ENCODE data around the gene DPEP3.

The DPEP3 gene

DNA sequence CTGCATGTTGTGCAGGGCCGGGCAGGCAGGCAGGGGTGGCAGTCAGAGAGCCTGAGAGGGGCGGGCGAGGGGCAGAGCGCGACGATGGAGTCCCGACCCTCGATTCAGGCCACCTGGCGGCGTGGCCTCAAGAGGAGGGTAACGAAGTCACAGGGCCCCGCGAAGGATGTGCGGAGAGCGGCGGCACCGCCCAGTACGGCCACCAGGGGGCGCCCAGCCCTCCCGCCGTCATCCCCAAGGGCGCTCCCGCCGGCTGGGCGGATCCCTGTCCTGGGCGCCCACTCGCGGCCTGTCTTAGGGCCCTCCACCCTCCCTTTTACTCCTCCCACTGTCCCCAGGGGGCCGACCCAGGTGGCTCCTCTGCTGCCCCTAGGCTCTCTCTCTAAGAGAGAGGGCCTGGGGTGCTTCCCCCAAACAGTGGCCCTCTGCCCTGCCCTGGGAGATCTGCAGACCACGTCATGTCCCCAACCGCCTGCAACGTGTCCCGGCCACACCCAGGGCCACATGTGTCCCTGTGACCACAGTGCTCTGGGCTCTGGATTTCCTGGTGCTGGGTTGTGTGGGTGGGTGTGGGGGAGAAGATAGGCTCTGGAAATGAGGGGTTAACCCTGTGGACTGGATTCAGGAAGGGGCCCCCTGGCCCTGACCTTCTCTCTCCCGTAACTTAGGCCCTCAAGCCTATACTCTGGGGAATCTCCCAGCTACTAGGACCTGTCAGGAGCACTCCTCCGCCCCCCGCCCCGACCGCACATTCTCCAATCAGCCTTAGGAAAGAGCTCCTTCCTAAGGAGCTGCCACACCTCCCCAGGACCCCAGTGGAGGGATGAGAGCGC, 13.1 kb upstream of the DPEP3 start:
- H3K9ac ChIP-seq (ENCODE audit: low read length in 2 of 2) = peak overlapping the region; percentile 58 to 68
- no peaks in the 10 kb centered on the region for H3K36me3 ChIP-seq (ENCODE audit: control insufficient read depth in 2 of 2, insufficient read depth in 2 of 2, low read length in 2 of 2)
- no peak overlapping the region for H3K27ac ChIP-seq (ENCODE audit: low read length)
- H3K9me3 ChIP-seq (ENCODE audit: control insufficient read depth in 2 of 2, low read length in 2 of 2) = no peaks in the 10 kb centered on the region
- H3K4me3 ChIP-seq (ENCODE audit: low read length in 2 of 2) = peak overlapping the region; percentile 25 to 69
- no peaks in the 10 kb centered on the region for H3K27me3 ChIP-seq (ENCODE audit: control insufficient read depth in 1 of 2, insufficient read depth in 2 of 2, low read length in 2 of 2)
- peaks cover 10% of the 10 kb centered on the region for H3K4me1 ChIP-seq (ENCODE audit: control insufficient read depth, insufficient read depth, low read length)

DNA sequence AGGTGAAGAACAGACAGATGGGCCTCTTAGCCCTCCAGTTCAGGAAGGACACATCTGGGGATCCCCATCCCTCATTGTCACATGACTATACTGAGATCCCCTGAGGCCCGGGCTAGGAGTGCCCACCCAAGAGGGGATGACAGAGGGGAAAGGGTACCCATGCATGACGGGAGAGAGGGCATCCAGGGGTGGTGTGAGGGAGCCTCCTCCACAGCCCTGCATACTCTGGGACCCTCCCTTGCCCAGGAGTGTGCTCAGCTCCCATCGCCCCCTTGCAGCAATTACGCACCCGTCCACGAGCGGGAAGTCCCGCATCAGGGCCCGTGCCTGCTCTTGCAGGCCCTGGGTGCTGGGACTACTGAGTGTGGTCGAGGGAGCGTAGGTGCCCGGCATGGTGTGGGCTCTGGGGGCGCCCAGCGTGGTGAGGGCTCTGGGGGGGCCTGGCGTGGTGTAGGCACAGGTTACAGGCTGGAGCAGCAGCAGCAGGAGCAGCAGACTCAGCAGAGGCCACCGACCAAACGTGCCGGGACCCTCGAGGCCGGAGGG, 12.4 kb upstream of the DPEP3 start:
- H3K4me3 ChIP-seq (ENCODE audit: low read length in 2 of 2) = peak overlapping the region in 1 of 2 donors; percentile 69
- H3K27me3 ChIP-seq (ENCODE audit: control insufficient read depth in 1 of 2, insufficient read depth in 2 of 2, low read length in 2 of 2) = no peaks in the 10 kb centered on the region
- H3K9ac ChIP-seq (ENCODE audit: low read length in 2 of 2) = no peak overlapping the region
- H3K9me3 ChIP-seq (ENCODE audit: control insufficient read depth in 2 of 2, low read length in 2 of 2) = no peaks in the 10 kb centered on the region
- H3K36me3 ChIP-seq (ENCODE audit: control insufficient read depth in 2 of 2, insufficient read depth in 2 of 2, low read length in 2 of 2) = no peaks in the 10 kb centered on the region
- H3K27ac ChIP-seq (ENCODE audit: low read length) = no peak overlapping the region
- peaks cover 10% of the 10 kb centered on the region for H3K4me1 ChIP-seq (ENCODE audit: control insufficient read depth, insufficient read depth, low read length)

DNA sequence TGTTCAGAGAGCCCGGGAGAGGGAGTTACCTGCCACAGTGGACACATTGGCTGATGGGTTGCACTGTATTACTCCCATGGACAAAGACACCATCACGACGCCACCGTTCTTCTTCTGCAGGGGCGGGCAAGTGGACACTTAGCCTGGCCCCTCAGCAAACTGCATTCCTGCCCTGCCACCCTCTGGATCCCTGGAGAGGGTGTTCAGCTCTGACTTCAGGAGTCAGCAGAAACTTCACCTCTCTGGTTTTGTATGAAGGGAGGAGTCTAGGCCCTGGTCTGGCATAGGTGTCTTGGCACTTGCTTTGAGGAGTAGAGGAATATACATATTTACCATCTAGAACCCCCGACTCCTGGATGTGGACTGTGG, 9.7 kb upstream of the DPEP3 start:
- Histone ChIP-seq H3K9ac (ENCODE audit: low read length in 2 of 2) (no peak overlapping the region), H3K27ac (ENCODE audit: low read length) (no peak overlapping the region), H3K9me3 (ENCODE audit: control insufficient read depth in 2 of 2, low read length in 2 of 2) (no peaks in the 10 kb centered on the region), H3K27me3 (ENCODE audit: control insufficient read depth in 1 of 2, insufficient read depth in 2 of 2, low read length in 2 of 2) (no peaks in the 10 kb centered on the region), H3K4me3 (ENCODE audit: low read length in 2 of 2) (no peak overlapping the region), H3K36me3 (ENCODE audit: control insufficient read depth in 2 of 2, insufficient read depth in 2 of 2, low read length in 2 of 2) (no peaks in the 10 kb centered on the region), H3K4me1 (ENCODE audit: control insufficient read depth, insufficient read depth, low read length) (peaks cover 10% of the 10 kb centered on the region)

DNA sequence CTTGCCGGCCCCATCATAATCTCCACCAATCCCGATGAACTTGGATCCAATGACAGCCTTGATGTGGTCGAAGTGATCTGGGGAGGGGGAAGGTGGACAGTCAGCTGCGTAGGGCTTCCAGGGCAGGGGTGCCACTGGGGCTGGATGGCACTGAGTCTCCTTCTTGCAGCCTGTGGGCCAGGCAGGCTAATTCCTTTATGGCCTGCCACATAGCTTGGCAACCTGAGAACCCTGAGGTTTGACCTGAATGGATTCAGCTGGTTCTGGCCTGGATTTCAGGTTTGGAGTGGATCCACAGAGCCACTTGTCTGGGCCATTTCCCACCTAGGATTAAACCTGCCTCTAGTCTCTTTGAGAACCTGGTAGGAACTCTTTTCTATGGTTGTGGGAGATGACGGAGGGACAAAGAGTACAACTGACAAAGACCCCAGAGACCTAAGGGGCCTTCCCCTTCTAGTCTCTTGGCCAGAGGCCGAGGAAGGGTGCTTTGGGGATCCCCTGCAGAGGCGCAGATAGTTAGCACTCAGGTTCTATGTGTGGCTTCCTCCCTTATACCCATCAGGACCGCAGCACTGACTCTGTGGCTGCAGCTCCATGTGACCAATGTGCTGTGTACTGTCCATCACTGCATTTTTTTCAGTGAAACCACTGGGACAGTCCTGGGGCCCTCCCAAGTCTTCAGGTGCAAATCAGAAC, 9.2 kb upstream of the DPEP3 start:
- H3K36me3 ChIP-seq (ENCODE audit: control insufficient read depth in 2 of 2, insufficient read depth in 2 of 2, low read length in 2 of 2) = no peaks in the 10 kb centered on the region
- H3K27ac ChIP-seq (ENCODE audit: low read length) = no peak overlapping the region
- no peak overlapping the region for H3K9ac ChIP-seq (ENCODE audit: low read length in 2 of 2)
- H3K4me1 ChIP-seq (ENCODE audit: control insufficient read depth, insufficient read depth, low read length) = peaks cover 10% of the 10 kb centered on the region
- H3K4me3 ChIP-seq (ENCODE audit: low read length in 2 of 2) = no peak overlapping the region
- H3K9me3 ChIP-seq (ENCODE audit: control insufficient read depth in 2 of 2, low read length in 2 of 2) = no peaks in the 10 kb centered on the region
- no peaks in the 10 kb centered on the region for H3K27me3 ChIP-seq (ENCODE audit: control insufficient read depth in 1 of 2, insufficient read depth in 2 of 2, low read length in 2 of 2)

DNA sequence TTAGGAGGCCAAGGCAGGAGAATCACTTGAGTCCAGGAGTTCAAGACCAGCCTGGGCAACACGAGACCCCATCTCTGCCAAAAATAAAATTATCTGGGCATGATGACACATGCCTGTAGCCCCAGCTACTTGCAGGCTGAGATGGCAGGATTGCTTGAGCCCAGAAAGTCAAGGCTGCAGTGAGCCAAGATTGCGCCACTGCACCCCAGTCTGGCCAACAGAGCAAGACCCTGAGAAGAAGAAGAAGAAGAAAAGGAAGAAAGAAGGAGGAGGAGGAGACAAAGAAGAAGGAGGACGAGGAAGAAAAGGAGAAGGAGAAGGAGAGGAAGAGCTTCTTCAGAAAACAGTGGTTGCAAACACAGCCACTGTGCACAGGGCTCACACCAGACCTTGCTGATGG, 8.4 kb upstream of the DPEP3 start:
- Histone ChIP-seq H3K4me3 (ENCODE audit: low read length in 2 of 2) (no peak overlapping the region), H3K27me3 (ENCODE audit: control insufficient read depth in 1 of 2, insufficient read depth in 2 of 2, low read length in 2 of 2) (no peaks in the 10 kb centered on the region), H3K27ac (ENCODE audit: low read length) (no peak overlapping the region), H3K4me1 (ENCODE audit: control insufficient read depth, insufficient read depth, low read length) (peaks cover 8% of the 10 kb centered on the region), H3K36me3 (ENCODE audit: control insufficient read depth in 2 of 2, insufficient read depth in 2 of 2, low read length in 2 of 2) (no peaks in the 10 kb centered on the region), H3K9me3 (ENCODE audit: control insufficient read depth in 2 of 2, low read length in 2 of 2) (no peaks in the 10 kb centered on the region), H3K9ac (ENCODE audit: low read length in 2 of 2) (no peak overlapping the region)

DNA sequence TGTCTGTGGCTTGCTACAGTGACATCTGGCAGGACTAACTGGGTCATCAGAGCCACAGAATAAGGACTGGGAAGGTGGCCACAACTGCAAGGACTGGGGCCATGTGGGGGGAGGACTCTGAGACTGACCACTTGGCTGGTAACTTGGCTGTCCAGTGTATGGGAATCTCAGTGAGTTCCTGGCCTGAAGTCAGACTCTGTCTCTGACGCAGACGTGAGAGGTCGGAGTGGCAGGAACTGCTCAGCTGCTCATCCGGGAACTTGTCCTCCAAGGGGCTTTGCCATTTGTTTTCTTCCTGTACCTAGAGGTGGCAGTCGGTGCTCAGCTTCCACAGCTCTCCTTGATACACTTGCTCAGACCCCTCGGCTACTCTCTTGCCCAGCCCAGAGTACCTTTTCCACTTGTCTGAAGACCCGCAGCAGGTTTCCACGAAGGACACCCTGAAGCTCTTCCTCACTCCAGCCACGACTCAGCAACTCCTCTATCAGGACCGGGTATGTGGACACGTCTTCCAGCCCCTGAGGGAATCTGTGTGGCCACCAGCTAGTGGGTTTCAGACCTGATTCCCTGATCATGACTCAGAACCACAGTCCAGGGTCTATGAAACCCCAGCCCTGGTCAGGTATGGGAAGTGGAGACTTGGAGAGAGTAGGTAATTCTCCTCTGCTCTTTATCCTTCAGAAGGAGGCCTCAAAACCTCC, 7.3 kb upstream of the DPEP3 start:
- Histone ChIP-seq H3K4me3 (ENCODE audit: low read length in 2 of 2) (no peak overlapping the region), H3K27me3 (ENCODE audit: control insufficient read depth in 1 of 2, insufficient read depth in 2 of 2, low read length in 2 of 2) (no peaks in the 10 kb centered on the region), H3K36me3 (ENCODE audit: control insufficient read depth in 2 of 2, insufficient read depth in 2 of 2, low read length in 2 of 2) (no peaks in the 10 kb centered on the region), H3K9ac (ENCODE audit: low read length in 2 of 2) (no peak overlapping the region), H3K9me3 (ENCODE audit: control insufficient read depth in 2 of 2, low read length in 2 of 2) (no peaks in the 10 kb centered on the region), H3K27ac (ENCODE audit: low read length) (no peak overlapping the region), H3K4me1 (ENCODE audit: control insufficient read depth, insufficient read depth, low read length) (no peaks in the 10 kb centered on the region)

DNA sequence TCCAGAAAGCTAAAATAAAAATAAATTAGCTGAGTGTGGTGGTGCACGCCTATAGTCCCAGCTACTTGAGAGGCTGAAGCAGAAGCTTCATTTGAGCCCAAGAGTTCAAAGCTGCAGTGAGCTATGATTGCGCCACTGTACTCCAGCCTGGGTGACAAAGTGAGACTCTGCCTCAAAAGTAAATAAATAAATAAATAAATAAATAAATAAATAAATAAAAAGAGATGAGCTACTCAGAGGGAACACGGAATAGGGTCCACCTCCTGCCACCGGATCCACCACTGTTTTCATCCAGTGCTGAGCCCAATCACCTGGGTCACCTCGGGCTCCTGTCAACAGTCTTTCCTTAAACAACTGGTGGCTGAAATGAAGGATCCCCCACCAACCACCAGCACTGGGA, 6.7 kb upstream of the DPEP3 start:
- Histone ChIP-seq H3K36me3 (ENCODE audit: control insufficient read depth in 2 of 2, insufficient read depth in 2 of 2, low read length in 2 of 2) (no peaks in the 10 kb centered on the region), H3K4me3 (ENCODE audit: low read length in 2 of 2) (no peak overlapping the region), H3K27ac (ENCODE audit: low read length) (no peak overlapping the region), H3K9ac (ENCODE audit: low read length in 2 of 2) (no peak overlapping the region), H3K4me1 (ENCODE audit: control insufficient read depth, insufficient read depth, low read length) (no peaks in the 10 kb centered on the region), H3K27me3 (ENCODE audit: control insufficient read depth in 1 of 2, insufficient read depth in 2 of 2, low read length in 2 of 2) (no peaks in the 10 kb centered on the region), H3K9me3 (ENCODE audit: control insufficient read depth in 2 of 2, low read length in 2 of 2) (no peaks in the 10 kb centered on the region)

DNA sequence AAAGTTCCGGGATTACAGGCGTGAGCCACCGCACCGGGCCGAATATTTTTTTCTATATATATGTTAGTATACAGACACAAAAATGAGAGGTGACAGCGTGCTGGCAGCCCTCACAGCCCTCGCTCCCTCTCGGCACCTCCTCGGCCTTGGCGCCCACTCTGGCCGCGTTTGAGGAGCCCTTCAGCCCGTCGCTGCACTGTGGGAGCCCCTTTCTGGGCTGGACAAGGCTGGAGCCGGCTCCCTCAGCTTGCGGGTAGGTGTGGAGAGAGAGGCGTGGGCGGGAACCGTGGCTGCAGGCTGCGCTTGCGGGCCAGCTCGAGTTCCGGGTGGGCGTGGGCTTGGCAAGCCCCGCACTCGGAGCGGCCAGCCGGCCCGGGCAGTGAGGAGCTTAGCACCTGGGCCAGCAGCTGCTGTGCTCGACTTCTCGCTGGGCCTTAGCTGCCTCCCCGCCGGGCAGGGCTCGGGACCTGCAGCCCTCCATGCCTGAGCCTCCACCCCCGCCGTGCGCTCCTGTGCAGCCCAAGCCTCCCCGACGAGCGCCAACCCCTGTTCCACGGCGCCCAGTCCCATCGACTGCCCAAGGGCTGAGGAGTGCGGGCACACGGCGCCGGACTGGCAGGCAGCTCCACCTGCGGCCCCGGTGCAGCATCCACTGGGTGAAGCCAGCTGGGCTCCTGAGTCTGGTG, 1.9 kb upstream of the DPEP3 start:
- Histone ChIP-seq H3K4me1 (ENCODE audit: control insufficient read depth, insufficient read depth, low read length) (no peaks in the 10 kb centered on the region), H3K36me3 (ENCODE audit: control insufficient read depth in 2 of 2, insufficient read depth in 2 of 2, low read length in 2 of 2) (no peaks in the 10 kb centered on the region)

DNA sequence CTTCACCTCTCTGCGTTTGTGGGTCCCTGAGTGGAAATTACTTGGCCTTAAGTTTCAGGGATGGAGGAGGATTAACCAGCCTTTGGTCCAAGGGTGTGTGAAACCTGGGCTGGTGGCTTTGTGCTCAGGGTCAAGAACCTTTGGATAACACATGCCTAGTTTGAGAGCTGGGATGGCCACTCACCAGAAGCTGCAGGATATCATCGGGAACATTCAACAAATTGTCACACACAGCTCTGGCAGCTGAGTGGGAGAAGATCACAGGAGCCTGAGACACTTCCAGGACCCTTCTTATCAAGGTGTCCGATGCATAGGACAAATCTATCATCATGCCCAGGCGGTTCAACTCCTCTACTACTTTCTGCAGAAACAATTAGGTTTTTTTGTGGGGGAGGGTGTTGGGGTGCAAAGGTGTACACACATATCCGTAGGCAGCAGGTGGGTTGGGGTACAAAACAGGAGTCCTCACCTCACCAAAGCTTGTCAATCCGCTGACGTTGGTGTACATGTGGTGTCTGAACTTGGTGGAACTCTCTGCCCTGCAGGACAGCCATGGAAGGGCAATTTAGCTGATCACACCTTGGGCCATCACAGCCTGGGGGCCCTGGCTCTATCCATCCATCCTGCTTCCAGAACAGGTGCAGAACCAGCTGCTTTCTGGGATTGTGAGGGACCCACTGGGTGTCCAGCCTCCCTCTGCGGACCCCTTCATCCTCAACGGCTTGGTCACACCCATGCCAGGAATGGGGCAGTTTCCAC, 2.7 kb downstream of the DPEP3 start:
- H3K9me3 ChIP-seq (ENCODE audit: control insufficient read depth in 2 of 2, low read length in 2 of 2) = no peaks in the 10 kb centered on the region
- H3K4me3 ChIP-seq (ENCODE audit: low read length in 2 of 2) = no peak overlapping the region
- no peaks in the 10 kb centered on the region for H3K4me1 ChIP-seq (ENCODE audit: control insufficient read depth, insufficient read depth, low read length)
- H3K27me3 ChIP-seq (ENCODE audit: control insufficient read depth in 1 of 2, insufficient read depth in 2 of 2, low read length in 2 of 2) = peaks cover 0 to 4% of the 10 kb centered on the region in 2 donors
- no peaks in the 10 kb centered on the region for H3K36me3 ChIP-seq (ENCODE audit: control insufficient read depth in 2 of 2, insufficient read depth in 2 of 2, low read length in 2 of 2)
- H3K27ac ChIP-seq (ENCODE audit: low read length) = no peak overlapping the region
- H3K9ac ChIP-seq (ENCODE audit: low read length in 2 of 2) = no peak overlapping the region

More for the DNA sequence above, 1.9 kb upstream of the DPEP3 start:
- H3K9me3 ChIP-seq (ENCODE audit: control insufficient read depth in 2 of 2, low read length in 2 of 2) = no peaks in the 10 kb centered on the region
- no peak overlapping the region for H3K9ac ChIP-seq (ENCODE audit: low read length in 2 of 2)
- no peak overlapping the region for H3K27ac ChIP-seq (ENCODE audit: low read length)
- H3K27me3 ChIP-seq (ENCODE audit: control insufficient read depth in 1 of 2, insufficient read depth in 2 of 2, low read length in 2 of 2) = peaks cover 0 to 4% of the 10 kb centered on the region in 2 donors
- no peak overlapping the region for H3K4me3 ChIP-seq (ENCODE audit: low read length in 2 of 2)

DNA sequence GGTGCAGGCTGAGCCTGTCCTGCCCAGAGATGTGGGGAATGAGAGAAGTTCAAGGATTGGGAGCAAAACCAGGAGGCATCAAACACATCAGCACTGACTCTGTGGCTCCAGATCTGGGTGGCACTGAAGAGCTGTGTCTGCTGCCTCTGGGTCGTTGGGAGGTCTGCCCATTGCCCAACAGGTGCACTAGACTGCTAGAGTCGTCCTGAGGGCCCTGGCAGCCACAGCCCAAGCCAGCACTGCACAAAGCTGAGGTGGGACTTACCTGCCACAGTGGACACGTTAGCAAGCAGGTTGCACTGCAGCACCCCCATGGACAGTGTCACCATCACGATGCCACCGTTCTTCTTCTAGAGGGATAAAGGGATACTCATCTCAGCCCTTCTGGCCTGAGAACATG, 3.3 kb downstream of the DPEP3 start:
- Histone ChIP-seq H3K4me3 (ENCODE audit: low read length in 2 of 2) (no peak overlapping the region), H3K27ac (ENCODE audit: low read length) (no peak overlapping the region), H3K9ac (ENCODE audit: low read length in 2 of 2) (no peak overlapping the region), H3K27me3 (ENCODE audit: control insufficient read depth in 1 of 2, insufficient read depth in 2 of 2, low read length in 2 of 2) (peaks cover 0 to 4% of the 10 kb centered on the region in 2 donors), H3K36me3 (ENCODE audit: control insufficient read depth in 2 of 2, insufficient read depth in 2 of 2, low read length in 2 of 2) (no peaks in the 10 kb centered on the region), H3K4me1 (ENCODE audit: control insufficient read depth, insufficient read depth, low read length) (no peaks in the 10 kb centered on the region), H3K9me3 (ENCODE audit: control insufficient read depth in 2 of 2, low read length in 2 of 2) (no peaks in the 10 kb centered on the region)
